BLaER1 treated with 17β-estradiol and CSF1 and Interleukin-3, amounts not matched to agents 10 nM and 100 nM (cell line): Measurements from ENCODE around the gene RASIP1.

Source experiments
- H3K27ac ChIP-seq, 11 experiments: shearing (Covaris generic); formaldehyde crosslinking; 2 replicates each; pipeline ENCODE4 v1.8.1; 2022
- H3K27me3 ChIP-seq, 11 experiments: shearing (Covaris generic); formaldehyde crosslinking; 2 replicates each; pipeline ENCODE4 v1.8.1; 2022
- H3K36me3 ChIP-seq, 11 experiments: shearing (Covaris generic); formaldehyde crosslinking; 2 replicates each; pipeline ENCODE4 v1.8.1; 2022
- H3K4me1 ChIP-seq, 10 experiments: shearing (Covaris generic); formaldehyde crosslinking; 2 replicates each; pipeline ENCODE4 v1.8.1; 2022
- H3K4me2 ChIP-seq, 11 experiments: shearing (Covaris generic); formaldehyde crosslinking; 2 replicates each; pipeline ENCODE4 v1.8.1; 2022
- H3K4me3 ChIP-seq, 10 experiments: shearing (Covaris generic); formaldehyde crosslinking; 2 replicates each; pipeline ENCODE4 v1.8.1; 2022
- H3K9ac ChIP-seq, 11 experiments: shearing (Covaris generic); formaldehyde crosslinking; 2 replicates each; pipeline ENCODE4 v1.8.1; 2022
- H3K9me3 ChIP-seq, 11 experiments: shearing (Covaris generic); formaldehyde crosslinking; replicated peaks in 1 of 11; 2 replicates each; pipeline ENCODE4 v1.8.1; 2022
- H4K20me1 ChIP-seq, 11 experiments: shearing (Covaris generic); formaldehyde crosslinking; 2 replicates each; pipeline ENCODE4 v1.8.1; 2022
- Cebpa-rat ChIP-seq, 11 experiments: shearing (Covaris generic); IDR thresholded peaks; 2 replicates each; pipeline ENCODE4 v1.8.1; 2022

Gene RASIP1

GRCh38 chr19:48739404-48740163, 826 bp downstream of the RASIP1 start:
- Histone ChIP-seq H3K36me3 (peaks cover 0 to 45% (median 18%) of the 10 kb centered on the region in 11 experiments; a peak in 21 of 22 replicates), H3K4me1 (peaks cover 34 to 51% (median 42%) of the 10 kb centered on the region in 10 experiments), H4K20me1 (peaks cover 0 to 22% (median 6%) of the 10 kb centered on the region in 11 experiments; a peak in 8 of 22 replicates), H3K4me3 (peak overlapping the region; percentile 67 to 86 (median 82)), H3K27ac (peak overlapping the region; percentile 62 to 98 (median 86); a peak in 21 of 22 replicates), H3K9ac (peak overlapping the region; percentile 75 to 98 (median 85)), H3K27me3 (no peaks in the 10 kb centered on the region), H3K9me3 (no peaks in the 10 kb centered on the region), H3K4me2 (peak overlapping the region; percentile 98 to 100 (median 100))
- TF ChIP-seq Cebpa-rat (IDR thresholded peaks at IDR 0.05) = no peak

- peaks cover 0 to 53% (median 24%) of the 10 kb centered on the region in 11 experiments; a peak in 21 of 22 replicates for H3K36me3 ChIP-seq
- peak overlapping the region; percentile 62 to 98 (median 86); a peak in 21 of 22 replicates for H3K27ac ChIP-seq
- H4K20me1 ChIP-seq = peaks cover 0 to 22% (median 6%) of the 10 kb centered on the region in 11 experiments; a peak in 8 of 22 replicates
- H3K9ac ChIP-seq = peak overlapping the region; percentile 75 to 98 (median 85)
- peak overlapping the region; percentile 98 to 100 (median 100) for H3K4me2 ChIP-seq
- no peak for TF ChIP-seq Cebpa-rat (IDR thresholded peaks at IDR 0.05)
- peaks cover 34 to 48% (median 42%) of the 10 kb centered on the region in 10 experiments for H3K4me1 ChIP-seq
- H3K4me3 ChIP-seq = peak overlapping the region; percentile 67 to 86 (median 82)
- H3K9me3 ChIP-seq = no peaks in the 10 kb centered on the region
- H3K27me3 ChIP-seq = no peaks in the 10 kb centered on the region
Measured at GRCh38 chr19:48738557-48739403, 1.6 kb downstream of the RASIP1 start.

GRCh38 chr19:48737360-48737998, 2.9 kb downstream of the RASIP1 start:
- Histone ChIP-seq H3K9me3 (no peaks in the 10 kb centered on the region), H3K9ac (no peak overlapping the region), H4K20me1 (peaks cover 0 to 22% (median 6%) of the 10 kb centered on the region in 11 experiments; a peak in 8 of 22 replicates), H3K36me3 (peaks cover 0 to 57% (median 31%) of the 10 kb centered on the region in 11 experiments; a peak in 21 of 22 replicates), H3K27me3 (no peaks in the 10 kb centered on the region), H3K4me2 (peak overlapping the region in 7 of 11 experiments; percentile 68 to 86 (median 78); a peak in 10 of 22 replicates), H3K27ac (no peak overlapping the region), H3K4me1 (peaks cover 34 to 48% (median 42%) of the 10 kb centered on the region in 10 experiments), H3K4me3 (no peak overlapping the region)
- no peak for TF ChIP-seq Cebpa-rat (IDR thresholded peaks at IDR 0.05)

- no peak for TF ChIP-seq Cebpa-rat (IDR thresholded peaks at IDR 0.05)
- Histone ChIP-seq H3K9ac (no peak overlapping the region), H3K4me3 (no peak overlapping the region)
Measured at GRCh38 chr19:48735031-48735615, 5.3 kb downstream of the RASIP1 start.

GRCh38 chr19:48734625-48735024, 5.8 kb downstream of the RASIP1 start:
- peaks cover 8 to 20% (median 13%) of the 10 kb centered on the region in 10 experiments; a peak in 18 of 20 replicates for H3K4me1 ChIP-seq
- peaks cover 5 to 85% (median 58%) of the 10 kb centered on the region in 11 experiments for H3K36me3 ChIP-seq
- peaks cover 0 to 22% (median 6%) of the 10 kb centered on the region in 11 experiments; a peak in 8 of 22 replicates for H4K20me1 ChIP-seq
- H3K9ac ChIP-seq = no peak overlapping the region
- no peak overlapping the region for H3K27ac ChIP-seq
- H3K9me3 ChIP-seq = peaks cover 0 to 23% (median 18%) of the 10 kb centered on the region in 11 experiments; a peak in 19 of 22 replicates
- H3K4me3 ChIP-seq = no peak overlapping the region
- no peak overlapping the region for H3K4me2 ChIP-seq
- TF ChIP-seq Cebpa-rat (IDR thresholded peaks at IDR 0.05) = no peak
- H3K27me3 ChIP-seq = no peaks in the 10 kb centered on the region

More at GRCh38 chr19:48735031-48735615, 5.3 kb downstream of the RASIP1 start:
- Histone ChIP-seq H3K27ac (no peak overlapping the region), H3K36me3 (peaks cover 5 to 80% (median 53%) of the 10 kb centered on the region in 11 experiments), H3K9me3 (peaks cover 0 to 18% (median 14%) of the 10 kb centered on the region in 11 experiments; a peak in 19 of 22 replicates), H4K20me1 (peaks cover 0 to 22% (median 6%) of the 10 kb centered on the region in 11 experiments; a peak in 8 of 22 replicates), H3K27me3 (no peaks in the 10 kb centered on the region), H3K4me2 (no peak overlapping the region), H3K4me1 (peaks cover 12 to 25% (median 18%) of the 10 kb centered on the region in 10 experiments)

- no peaks in the 10 kb centered on the region for H3K27me3 ChIP-seq
- H3K4me2 ChIP-seq = no peak overlapping the region
- peaks cover 5 to 98% (median 89%) of the 10 kb centered on the region in 11 experiments for H3K36me3 ChIP-seq
Measured at GRCh38 chr19:48731452-48731851, 9.0 kb downstream of the RASIP1 start.

GRCh38 chr19:48728911-48729664, 11.3 kb downstream of the RASIP1 start:
- H3K9me3 ChIP-seq = peaks cover 31 to 64% (median 57%) of the 10 kb centered on the region in 11 experiments
- H3K4me3 ChIP-seq = no peak overlapping the region; a peak in 1 of 20 replicates
- peaks cover 26 to 34% (median 30%) of the 10 kb centered on the region in 10 experiments for H3K4me1 ChIP-seq
- H3K9ac ChIP-seq = no peak overlapping the region
- H3K27ac ChIP-seq = no peak overlapping the region
- no peaks in the 10 kb centered on the region for H4K20me1 ChIP-seq
- TF ChIP-seq Cebpa-rat (IDR thresholded peaks at IDR 0.05) = no peak
- no peaks in the 10 kb centered on the region for H3K27me3 ChIP-seq
- H3K4me2 ChIP-seq = no peak overlapping the region
- peaks cover 5 to 91% (median 86%) of the 10 kb centered on the region in 11 experiments; a peak in 21 of 22 replicates for H3K36me3 ChIP-seq

More at GRCh38 chr19:48731452-48731851, 9.0 kb downstream of the RASIP1 start:
- no peak for TF ChIP-seq Cebpa-rat (IDR thresholded peaks at IDR 0.05)
- Histone ChIP-seq H3K9ac (no peak overlapping the region), H3K4me3 (no peak overlapping the region), H3K9me3 (peaks cover 17 to 54% (median 50%) of the 10 kb centered on the region in 11 experiments), H3K27ac (no peak overlapping the region), H3K4me1 (peaks cover 6 to 10% (median 8%) of the 10 kb centered on the region in 10 experiments), H4K20me1 (peaks cover 0 to 3% (median under 1%) of the 10 kb centered on the region in 11 experiments; a peak in 7 of 22 replicates)
